GM21723 (cell line): ENCODE data around the gene NUP133.
A peak's percentile ranks its signal among the peaks of the same experiment; 100 is the strongest.
"Not testable (repeated sequence)": the region's sequence is repeated elsewhere in the genome, so short reads cannot be mapped to it uniquely, and the experiment has no call there.

ENCODE experiments used
- ATAC-seq: cut with Tn5 transposase; IDR thresholded peaks from one replicate; pipeline ENCODE4 v1.9.1; 2021; ENCODE audit warnings: mild to moderate bottlenecking, moderate library complexity; ENCODE audit not compliant: unreplicated experiment

The NUP133 gene

DNA sequence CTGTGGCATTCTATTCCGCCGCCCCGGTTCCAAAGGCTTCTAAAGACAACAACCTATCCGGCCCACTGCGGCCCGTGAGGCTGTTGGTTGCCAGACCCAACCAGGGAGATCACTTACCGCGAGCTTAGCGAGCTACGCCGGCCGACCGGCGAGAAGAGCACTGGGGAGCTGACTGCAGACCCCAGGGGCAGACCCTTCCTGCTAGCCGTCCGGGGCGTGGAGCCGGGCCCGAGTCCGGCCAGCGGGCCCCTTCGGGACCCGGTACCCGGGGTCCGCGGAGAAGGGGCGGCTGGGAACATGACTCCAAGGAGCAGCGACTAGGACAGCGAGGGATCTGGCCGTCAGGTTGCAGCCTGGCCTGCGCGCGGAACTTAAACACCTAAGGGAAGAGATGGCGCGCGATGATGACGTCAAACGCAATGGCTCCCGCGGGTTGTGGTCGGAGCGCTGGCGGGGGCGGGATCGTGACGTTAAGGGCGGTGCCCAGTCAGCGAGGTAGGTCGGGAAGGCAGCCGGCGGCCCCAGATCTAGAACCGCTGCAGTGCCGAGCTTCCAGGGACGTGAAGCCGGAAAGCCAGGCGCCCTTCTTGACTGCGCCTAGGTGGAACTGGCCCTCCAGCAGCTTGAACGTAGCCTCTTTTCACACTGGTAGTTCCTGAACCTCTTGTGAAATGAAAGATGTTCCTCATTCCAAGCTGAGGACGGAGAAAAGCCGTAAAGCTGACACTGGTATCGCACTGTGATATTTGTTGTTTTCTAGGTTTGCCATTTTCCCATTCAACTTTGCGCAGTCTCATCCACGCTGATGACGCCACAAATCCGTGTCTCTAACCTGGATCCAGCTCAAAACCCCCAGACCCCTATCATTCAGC, at the start of gene NUP133:
TSS of gene NUP133 (minus strand) at position 391 of the 872 bp plus-strand sequence. CDS start at position 299, 92 bp downstream.
- ATAC-seq: peak; percentile 96

DNA sequence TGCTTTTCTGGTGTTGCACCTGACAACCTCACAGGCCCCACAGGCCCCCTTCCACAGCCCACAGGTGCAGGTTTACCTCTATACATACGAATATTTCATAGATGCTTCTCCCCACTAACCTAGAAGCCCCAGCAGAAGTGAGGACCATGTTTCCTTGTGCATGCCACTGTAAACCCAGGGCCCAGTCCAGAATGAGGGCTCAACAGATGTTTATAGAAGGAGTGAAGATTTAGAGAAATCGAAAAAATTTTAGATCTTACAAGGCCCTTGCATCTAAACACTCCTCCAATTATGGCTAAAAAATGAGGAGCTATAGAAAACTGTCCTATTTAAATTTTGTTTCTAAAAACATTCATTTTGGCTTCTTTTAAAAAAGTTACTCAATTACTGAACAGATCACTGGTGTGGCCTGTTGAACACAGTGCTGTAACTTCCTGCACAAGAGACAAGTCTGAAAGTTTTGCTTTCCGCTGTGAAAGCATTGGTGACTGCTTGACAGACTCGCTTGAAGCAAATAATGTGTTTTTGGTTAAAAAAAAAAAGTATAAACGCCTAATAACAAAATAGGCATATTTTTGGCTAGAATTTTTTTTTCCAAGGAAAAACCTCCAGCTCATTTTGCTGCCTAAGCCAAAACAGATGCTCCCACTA, 49.2 kb upstream of the NUP133 start:
- peak; percentile 30 for ATAC-seq

DNA sequence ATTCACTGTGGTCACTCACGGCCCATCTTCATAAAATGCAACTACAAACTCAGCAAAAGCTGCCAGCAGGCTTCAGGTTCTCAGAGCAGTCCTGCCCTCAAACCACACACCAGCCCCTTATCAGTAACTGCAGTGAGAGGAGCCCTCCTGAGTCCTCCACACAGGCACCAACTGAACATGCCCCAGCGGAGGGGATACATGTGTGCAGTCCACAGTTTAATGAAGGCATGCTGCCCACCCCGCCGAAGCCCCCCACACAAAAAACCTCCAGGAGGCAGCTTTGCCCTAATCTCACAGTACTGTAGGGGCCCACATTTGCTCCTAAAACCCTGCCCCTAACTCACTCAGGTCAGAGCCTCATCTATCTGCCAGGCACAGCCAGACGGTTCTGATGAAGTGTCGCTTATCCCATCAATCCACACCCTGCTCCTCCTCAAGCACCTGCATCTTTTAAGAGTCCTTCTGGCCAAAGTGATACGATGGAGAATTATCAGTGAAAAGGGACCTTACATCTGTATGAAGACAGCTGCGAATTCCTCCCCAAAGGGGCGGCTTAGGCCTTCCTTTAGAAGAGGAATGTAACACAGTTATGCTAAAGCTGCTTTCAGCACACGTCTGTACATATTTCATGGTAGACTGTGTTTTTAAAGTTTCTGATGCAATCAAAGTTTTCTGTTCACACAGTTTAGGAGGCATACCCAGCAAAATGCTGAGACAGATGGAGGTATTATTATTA, 46.9 kb upstream of the NUP133 start:
- no peak for ATAC-seq

DNA sequence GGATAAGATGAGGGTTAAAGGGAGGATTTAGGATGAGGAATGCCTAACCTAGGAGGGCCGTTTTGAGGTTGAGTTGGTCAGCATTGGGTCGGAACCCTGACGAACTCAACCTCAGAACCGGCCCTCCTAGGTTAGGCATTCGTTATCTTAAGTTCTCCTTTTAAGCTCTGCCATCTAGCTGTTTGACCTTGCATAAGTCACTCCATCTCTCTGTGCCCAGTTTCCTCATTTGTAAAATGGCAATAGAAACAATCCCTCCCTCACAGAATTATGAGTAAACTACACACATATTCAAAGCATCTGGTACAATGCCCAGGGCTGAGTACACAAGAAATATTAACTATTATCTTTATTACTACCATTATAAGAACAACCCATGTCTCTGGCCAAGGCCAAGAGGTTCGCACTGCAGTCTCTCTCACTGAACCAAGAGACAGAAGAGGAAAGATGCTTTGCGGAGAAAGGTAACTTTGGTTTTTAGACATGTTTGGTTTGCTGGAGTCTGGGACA, 45.5 kb upstream of the NUP133 start:
- no peak for ATAC-seq

DNA sequence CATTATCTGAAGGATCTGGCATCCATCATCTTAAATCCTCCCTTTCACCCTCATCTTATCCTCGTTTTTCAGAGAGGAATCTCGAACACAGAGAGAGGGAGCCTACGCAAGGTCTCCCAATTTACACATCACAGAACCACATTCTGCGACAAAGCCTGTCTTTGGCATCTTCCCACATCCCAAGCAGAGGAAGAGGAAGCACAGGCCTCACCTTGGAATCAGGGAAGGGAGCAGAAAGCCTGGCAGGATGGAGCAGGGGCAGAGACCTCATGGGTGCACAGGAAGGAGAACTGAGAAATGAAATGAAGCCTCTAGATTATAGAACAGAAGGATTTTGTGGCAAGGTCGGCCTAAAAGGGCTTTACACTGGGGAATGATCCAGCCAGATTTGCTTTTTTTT, 44.6 kb upstream of the NUP133 start:
- ATAC-seq: no peak

DNA sequence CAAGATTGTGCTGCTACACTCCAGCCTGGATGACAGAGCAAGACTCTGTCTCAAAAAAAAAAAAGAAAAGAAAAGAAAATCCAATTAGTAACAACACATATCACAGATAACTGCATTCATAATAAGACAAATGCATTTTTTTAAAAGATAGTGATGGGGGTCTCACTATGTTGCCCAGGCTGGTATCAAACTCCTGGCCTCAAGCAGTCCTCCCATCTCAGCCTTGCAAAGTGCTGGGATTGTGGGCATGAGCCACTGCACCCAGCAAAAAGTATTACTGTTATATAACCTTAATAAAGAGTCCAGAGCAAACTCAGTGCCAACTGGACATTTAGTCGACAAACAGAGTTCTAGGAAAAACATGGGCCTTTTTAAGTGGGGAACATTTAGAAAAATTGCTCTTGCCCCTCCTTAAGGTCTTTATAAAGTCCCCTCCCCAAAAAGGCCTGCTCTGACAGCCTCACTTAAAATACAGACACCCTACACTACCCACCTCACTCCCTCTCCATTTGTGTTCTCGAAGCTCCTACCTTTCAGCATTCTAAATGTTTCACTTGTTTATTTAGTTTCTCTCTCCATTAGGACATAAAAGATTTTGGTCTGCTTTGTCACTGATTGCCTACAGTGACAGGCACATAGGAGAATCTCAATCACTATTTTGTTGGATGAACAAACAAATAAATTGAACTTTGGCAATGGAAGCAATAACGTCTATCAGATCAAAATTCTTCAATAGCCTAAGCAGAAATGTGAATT, 42.8 kb upstream of the NUP133 start:
- no peak for ATAC-seq

DNA sequence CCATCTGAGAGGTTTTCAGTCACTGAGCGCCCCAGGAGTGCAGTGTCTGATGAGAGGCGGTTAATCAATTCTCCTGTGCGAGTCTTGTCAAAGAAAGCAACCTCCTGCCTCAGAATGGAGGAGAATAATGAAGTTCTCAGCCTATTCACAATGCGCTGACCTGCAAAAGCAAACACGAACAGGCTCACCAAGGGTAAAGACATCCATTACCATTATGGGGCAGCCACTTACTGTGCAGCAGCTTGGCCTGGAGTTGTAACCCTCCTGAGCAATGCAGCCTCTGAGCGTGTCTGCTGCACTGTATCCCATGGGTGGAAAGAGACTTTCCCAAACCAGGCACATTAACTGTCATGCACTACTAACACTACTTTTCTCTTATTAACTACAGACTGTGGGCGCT, 39.4 kb upstream of the NUP133 start:
- no peak for ATAC-seq

DNA sequence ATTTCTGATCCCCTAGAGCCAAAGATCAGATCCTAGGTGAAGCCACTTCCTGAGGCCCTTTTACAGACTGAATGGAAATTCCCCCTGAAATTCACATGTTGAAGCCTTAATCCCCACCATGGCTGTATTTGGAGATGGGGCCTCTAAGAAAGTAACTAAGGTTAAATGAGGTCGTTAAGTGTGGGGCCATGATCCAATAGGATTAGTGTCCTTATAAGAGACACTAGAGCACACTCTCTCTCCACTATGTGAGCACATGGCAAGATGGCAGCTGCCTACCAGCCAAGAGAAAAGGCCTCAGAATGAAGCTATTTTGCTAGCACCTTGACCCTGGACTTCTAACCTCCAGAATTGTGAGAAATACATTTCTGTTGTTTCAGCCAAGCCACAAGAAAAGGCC, 36.4 kb upstream of the NUP133 start:
- ATAC-seq: no peak

DNA sequence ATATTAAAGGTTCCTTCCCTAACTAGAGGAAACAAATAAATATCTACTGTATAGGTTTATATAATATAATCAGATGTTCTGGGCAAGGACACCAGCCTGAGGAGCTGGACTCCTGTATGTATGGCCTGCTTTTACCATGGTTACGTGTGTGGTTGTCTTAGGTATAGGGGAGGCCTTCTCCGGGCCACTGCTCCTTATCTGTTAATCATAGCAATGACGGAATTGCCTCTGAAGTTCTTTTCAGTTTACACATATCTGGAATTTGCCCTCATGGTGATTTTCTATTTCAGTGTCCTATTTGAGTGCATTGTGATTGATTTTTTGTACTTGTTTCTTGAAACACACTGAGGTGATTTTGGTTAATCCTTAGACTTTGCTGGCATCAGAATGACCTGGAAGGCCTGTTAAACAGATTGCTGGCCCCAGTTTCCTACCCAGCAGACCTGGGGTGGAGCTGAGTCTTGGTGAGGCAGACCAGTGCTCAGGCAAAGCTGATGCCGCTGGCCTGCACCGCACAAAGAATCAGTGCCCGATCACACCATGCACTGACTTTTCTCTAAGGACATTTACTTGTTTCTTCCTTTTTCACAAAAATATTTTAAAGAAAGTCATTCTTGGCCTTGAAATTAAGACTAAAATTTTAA, 31.8 kb upstream of the NUP133 start:
- no peak for ATAC-seq

DNA sequence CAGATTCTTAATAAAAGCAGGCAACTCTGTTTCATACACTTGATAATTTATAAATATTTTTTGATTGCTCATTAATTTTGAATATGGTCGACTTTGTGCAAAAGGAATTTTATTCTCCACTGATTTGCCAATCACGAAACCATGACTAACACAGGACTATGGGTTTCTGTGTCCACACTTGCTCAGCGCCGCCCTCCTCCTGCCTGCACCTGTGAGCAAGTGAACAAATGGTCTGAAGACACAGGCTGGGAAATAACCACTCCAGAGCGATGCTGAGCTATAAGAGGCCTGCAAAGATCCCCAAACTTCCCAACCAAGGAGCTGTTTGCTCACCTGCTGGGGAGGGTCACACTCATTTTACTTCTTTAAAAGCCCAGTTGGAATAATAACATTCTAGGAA, 30.8 kb upstream of the NUP133 start:
- no peak for ATAC-seq

DNA sequence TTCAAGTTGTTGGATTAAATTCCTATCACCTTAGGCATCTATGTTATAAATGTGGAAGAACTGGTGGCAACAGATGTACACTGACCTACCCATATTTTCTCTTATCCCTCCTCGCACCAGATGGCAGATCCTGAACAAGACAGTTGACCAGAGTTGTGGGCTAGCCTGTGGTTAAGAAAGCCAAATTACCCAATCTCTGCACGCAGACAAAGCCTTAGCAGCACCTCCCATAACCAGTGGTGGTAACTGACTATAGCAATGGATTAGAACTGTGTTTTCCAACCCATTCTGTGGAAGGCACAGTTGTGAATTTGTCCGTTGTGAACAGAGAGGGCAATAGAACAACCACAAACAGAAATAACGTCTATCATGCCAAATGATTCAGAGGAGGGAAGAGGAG, 29.8 kb upstream of the NUP133 start:
- ATAC-seq: no peak

DNA sequence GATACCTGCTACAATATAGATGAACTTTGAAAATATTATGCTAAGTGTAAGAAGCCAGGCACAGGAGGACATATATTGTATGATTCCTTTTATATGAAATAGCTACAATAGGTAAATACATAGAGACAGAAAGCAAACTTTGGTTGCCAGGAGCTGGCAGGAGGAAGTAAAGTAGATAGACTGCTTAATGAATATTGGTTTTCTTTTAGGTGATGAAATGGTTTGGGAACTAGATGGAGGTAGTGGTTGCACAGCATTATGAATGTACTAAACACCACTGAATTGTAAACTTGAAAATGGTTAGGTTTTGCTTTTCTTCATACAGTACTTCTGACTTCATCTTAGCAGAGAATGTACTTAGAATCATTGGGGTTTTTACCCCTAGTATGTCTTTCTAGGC, 28.8 kb upstream of the NUP133 start:
- ATAC-seq: no peak

DNA sequence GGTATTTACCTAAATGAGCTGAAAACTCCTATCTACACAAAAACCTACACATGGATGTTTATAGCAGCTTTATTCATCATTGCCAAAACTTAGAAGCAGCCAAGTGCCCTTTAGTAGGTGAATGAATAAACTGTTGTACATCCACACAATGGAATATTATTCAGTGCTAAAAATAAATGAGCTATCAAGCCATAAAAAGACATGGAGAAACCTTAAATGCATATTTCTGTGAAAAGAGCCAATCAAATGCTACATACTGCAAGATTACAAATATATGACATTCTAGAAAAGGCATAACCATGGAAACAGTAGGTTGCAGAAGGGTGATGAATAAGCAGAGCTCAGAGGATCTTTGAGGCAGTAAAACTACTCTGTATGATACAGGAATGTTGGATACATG, 27.1 kb upstream of the NUP133 start:
- ATAC-seq: no peak

DNA sequence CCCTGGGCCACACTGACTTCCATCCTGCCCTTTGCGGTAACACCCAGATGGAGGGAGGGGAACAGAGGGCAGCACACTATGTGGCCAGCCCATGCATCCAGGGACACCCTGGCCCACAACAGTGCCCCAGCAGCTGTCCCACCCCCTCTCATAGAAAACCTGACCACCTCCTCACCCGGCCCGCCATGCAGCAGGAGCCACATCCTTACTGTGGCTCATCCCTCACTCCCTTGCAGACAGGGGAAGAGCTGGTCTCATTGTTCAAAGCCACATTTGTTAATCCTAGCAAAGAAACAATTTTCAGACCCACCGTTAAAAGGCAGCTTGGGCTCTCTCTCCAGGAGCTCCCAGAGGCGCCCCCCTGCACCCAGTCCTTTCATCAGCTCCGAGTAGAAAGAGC, 23.2 kb upstream of the NUP133 start:
- ATAC-seq: no peak

DNA sequence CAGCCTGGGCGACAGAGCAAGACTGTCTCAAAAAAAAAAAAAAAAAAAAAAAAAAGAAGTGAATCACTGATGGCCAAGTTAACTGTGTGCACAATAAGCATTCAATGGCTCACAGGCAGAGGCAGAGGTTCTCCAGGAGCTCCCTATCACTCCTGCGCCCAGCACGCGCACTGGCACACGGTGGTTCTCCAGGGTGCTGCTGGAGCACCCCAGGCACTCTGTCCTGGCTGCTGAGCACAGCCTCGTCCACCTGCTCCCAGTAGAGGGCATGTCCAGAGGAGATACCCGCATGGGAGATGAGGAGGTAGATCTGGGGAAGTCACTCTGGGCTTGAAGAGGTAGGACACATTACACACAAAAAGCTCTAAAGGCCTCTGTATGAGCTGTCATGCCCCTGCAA, 21.5 kb upstream of the NUP133 start:
- ATAC-seq: no peak

DNA sequence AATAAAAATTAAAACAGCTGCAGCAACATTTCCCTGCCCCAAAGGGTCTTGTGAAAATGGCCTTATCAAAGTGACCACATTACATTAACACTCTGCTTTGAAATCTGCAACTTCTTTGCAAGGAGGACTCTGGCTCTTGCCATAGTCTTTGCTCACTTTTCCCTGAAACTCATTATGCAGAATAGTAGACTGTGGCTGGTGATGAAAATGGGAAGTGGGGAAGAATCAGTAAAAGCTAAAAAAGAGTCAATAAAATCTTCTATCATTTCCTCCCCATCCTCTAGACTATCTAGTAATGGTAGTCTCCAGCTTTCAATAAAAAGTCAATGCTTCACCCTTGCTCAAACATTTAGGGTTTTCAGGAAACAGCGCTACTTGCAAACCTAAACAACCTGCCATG, 18.6 kb upstream of the NUP133 start:
- ATAC-seq: no peak

DNA sequence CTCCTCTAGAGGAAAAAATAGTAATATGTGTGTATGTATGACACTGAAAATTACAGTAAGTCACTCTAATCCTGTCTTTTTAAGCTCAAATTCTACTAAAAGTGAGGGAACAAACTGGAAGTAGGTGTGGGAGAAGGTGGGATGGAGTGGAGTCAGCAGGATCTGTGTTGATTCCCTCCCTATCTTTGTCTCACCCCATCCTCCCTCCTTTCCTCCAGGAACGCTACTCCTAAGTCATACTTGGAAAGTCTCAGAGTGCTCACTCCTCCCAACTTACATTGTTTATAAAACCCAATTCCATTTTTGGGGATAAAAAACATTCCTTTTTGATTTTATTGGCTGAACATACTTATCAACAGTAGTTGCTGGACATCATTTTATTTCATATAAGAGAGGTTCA, 14.9 kb upstream of the NUP133 start:
- ATAC-seq: no peak

DNA sequence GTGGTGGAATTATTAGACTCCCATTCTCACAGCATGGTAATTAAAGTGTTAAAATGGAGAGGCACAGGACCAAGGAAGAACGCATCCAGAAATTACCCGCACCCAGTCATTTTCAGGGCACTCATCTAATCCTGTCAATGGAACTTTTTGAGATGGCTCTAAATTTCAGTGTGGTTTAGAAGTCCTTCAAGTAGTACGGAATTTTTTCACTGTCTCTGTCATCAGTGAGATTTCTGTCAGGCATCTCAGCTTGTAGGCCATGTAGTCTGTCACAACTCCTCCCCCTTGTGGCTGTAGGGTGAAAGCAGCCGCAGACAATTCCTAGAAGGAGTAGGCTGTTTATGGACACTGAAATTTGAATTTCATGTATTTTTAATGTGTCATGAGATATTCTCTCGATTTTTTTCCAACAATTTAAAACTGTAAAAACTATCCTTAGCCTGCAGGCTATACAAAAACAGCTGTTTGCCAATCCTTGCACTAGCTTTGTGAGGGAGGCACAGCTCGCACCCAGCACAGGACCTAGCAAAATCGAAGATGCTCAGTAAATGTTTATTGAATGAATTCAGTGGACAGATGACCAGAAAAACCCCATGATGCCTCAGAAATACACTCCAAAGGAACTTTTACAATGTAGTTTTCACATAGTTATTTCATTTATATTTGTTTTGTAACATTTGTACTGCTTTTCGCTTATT, 6.6 kb upstream of the NUP133 start:
- peak; percentile 91 for ATAC-seq

DNA sequence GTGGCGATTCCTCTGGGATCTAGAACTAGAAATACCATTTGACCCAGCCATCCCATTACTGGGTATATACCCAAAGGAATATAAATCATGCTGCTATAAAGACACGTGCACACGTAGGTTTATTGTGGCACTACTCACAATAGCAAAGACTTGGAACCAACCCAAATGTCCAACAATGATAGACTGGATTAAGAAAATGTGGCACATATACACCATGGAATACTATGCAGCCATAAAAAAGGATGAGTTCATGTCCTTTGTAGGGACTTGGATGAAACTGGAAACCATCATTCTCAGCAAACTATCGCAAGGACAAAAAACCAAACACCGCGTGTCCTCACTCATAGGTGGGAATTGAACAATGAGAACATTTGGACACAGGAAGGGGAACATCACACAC, 3.5 kb upstream of the NUP133 start:
- not testable (repeated sequence) for ATAC-seq

DNA sequence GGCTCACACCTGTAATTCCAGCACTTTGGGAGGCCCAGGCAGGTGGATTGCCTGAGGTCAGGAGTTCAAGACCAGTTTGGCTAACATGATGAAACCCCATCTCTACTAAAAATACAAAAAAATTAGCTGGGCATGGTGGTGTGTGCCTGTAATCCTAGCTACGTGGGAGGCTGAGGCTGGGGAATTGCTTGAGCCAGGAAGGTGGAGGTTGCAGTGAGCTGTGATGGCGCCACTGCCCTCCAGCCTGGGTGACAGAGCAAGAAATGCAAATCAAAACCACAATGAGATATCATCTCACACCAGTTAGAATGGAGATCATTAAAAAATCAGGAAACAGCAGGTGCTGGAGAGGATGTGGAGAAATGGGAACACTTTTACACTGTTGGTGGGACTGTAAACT, 3.1 kb upstream of the NUP133 start:
- not testable (repeated sequence) for ATAC-seq
